KOPT-K1 (cell line): ENCODE results near the gene SLC39A11.
A peak's percentile ranks its signal among the peaks of the same experiment; 100 is the strongest.

Experiments used
- H3K27ac ChIP-seq: fragments of 200-600 bp; sonication (generic); 2 replicates; pipeline ENCODE4 v1.5.1; 2016; ENCODE audit warnings: antibody characterized with exemption, mild to moderate bottlenecking, low read depth, low read length; ENCODE audit not compliant: poor library complexity, severe bottlenecking
- H3K36me3 ChIP-seq: fragments of 200-600 bp; sonication (generic); 2 replicates; pipeline ENCODE4 v1.5.1; 2017; ENCODE audit warnings: antibody characterized with exemption, mild to moderate bottlenecking, low read length, moderate library complexity; ENCODE audit not compliant: insufficient read depth
- H3K9me3 ChIP-seq: fragments of 200-600 bp; sonication (generic); 2 replicates; pipeline ENCODE4 v1.5.1; 2017; ENCODE audit warnings: antibody characterized with exemption, low read length, mild to moderate bottlenecking; ENCODE audit not compliant: insufficient read depth, poor library complexity, severe bottlenecking

Gene SLC39A11

DNA sequence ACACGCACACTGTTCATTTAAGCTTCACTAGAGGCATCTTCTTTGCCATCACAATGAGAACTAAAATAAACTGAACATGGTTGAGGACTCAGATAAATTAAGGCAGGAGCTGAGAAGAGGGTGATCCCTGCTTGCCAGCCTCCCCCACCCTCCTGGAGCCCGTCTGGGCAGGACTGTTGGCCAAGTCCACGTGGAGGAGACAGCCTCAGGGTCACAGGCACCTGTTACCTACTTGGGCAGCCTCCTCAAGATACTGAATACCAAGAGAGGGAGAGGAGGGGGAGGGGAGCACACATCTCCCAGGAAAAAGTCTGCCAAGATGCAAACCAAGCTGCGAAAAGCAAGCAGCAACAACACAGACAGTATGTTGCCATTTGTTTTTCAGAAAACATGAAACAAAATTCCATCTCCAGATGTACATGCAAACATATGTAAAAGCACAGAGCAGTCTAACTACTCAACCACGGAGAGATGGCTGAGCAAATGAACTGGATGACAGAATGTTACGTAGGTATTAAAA, 67.4 kb downstream of the SLC39A11 start:
- Histone ChIP-seq H3K9me3 (peaks cover 13% of the 10 kb centered on the region), H3K27ac (no peak overlapping the region), H3K36me3 (peaks cover 3% of the 10 kb centered on the region)

DNA sequence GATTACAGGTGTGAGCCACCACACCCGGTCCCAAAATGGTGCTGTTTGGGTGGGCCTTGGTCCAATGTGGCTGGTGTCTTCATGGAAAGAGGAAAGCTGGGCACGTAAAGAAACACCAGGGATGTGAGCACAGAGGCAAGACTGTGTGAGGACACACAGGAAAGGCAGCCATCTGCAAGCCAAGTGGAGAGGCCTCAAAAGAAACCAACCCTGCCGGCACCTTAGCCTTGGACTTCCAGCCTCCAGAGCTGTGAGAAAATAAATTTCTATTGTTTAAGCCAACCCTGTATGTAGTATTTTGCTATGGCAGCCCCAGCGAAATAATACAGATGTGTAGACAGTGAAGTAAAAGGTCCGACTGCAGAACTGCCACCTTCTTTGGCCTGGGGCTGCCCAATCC, 68.7 kb downstream of the SLC39A11 start:
- peaks cover 24% of the 10 kb centered on the region for H3K9me3 ChIP-seq
- no peak overlapping the region for H3K27ac ChIP-seq
- no peaks in the 10 kb centered on the region for H3K36me3 ChIP-seq

DNA sequence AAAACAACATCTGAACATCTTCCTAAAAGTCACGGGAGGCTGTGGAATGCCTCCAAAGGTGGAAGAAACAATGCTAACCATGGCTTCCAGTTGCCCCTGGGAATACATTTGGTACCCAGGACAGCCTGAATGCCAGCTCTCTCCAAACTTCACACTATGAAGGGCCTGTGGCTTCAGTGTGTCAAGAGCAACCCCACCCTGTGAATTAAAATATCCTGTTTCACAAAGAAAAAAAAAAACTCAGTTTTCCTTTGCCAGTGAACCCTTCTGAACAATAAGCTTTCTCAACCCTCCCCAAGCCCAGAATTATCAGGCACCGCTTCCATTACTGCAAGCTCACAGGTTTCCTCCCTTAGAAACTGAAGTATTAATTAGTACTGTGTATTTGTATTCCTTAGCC, 69.8 kb downstream of the SLC39A11 start:
- peaks cover 35% of the 10 kb centered on the region for H3K9me3 ChIP-seq
- H3K36me3 ChIP-seq = no peaks in the 10 kb centered on the region
- H3K27ac ChIP-seq = no peak overlapping the region

DNA sequence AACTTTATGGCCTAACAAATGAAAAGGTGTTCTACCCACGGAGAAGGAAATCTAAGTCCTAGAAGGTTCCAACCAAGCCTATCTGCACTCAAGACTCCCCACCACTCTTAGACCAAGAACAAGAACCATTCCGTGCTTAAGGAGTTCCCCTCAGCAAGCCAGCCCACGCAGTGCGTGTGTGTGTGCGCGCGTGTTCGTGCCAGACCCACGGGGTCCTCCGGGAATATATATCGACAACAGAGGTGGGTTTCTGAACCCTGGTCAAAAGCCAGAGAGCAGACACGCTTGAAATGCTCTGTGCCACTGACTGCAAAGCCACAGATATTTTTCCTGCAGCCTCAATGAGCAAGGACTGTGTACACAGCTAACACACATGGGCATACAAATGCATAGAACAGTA, 70.7 kb downstream of the SLC39A11 start:
- H3K36me3 ChIP-seq = no peaks in the 10 kb centered on the region
- peaks cover 40% of the 10 kb centered on the region for H3K9me3 ChIP-seq
- H3K27ac ChIP-seq = no peak overlapping the region

DNA sequence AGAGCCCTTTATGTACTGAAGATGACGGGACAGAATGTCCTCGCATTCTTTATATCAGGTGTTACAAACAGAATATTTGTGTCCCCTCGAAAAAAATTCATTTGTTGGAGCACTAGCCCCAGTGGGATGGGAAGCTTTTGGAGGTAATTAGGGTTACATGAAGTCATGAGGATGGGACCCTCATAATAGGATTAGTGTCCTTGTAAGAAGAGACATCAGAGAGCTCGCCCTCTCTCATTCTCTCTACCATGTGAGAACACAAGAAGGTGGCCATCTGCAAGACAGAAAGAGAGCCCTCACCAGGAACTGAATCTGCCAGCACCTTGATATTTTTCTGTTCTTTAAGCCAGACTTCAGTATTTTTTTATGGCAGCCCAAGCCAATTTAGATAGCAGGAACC, 72.4 kb downstream of the SLC39A11 start:
- Histone ChIP-seq H3K27ac (no peak overlapping the region), H3K9me3 (peaks cover 40% of the 10 kb centered on the region), H3K36me3 (no peaks in the 10 kb centered on the region)

DNA sequence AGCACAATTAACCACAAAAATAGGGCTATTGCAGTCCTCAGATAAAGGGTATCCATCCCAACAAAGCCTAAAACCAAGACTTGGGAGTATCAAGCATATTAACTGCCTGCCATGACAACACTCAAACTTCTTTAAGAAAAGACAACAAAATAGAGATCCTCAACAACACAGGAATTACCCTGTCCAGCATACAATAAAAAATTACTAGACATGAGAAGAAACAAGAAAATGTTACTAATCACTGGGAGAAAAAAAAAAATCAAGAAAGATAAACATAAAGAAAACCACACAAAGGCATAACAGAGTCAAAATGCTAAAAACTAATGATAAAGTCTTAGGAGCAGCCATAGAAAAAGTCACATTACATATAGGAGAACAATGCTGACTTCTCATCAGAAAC, 73.9 kb downstream of the SLC39A11 start:
- Histone ChIP-seq H3K9me3 (peaks cover 35% of the 10 kb centered on the region), H3K36me3 (no peaks in the 10 kb centered on the region)

DNA sequence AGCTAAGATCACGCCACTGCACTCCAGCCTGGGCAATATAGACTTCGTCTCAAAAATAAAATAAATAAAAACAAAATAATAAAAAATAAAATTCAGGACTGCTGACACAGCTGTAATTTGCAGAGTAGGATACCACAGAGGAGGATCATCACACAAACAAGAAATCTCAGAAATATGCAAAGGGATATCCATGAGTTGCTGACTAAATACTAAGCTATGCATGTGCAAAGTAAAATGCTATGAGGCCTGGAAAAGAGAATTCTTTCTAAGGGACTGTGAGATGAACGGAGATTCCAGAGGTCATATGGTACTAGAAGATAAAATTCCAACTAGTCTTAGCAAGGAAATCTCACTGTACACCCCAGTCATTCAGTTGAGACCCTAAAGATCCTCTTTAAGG, 74.8 kb downstream of the SLC39A11 start:
- Histone ChIP-seq H3K27ac (no peak overlapping the region), H3K9me3 (peaks cover 33% of the 10 kb centered on the region)

More for the DNA sequence above, 73.9 kb downstream of the SLC39A11 start:
- no peak overlapping the region for H3K27ac ChIP-seq

DNA sequence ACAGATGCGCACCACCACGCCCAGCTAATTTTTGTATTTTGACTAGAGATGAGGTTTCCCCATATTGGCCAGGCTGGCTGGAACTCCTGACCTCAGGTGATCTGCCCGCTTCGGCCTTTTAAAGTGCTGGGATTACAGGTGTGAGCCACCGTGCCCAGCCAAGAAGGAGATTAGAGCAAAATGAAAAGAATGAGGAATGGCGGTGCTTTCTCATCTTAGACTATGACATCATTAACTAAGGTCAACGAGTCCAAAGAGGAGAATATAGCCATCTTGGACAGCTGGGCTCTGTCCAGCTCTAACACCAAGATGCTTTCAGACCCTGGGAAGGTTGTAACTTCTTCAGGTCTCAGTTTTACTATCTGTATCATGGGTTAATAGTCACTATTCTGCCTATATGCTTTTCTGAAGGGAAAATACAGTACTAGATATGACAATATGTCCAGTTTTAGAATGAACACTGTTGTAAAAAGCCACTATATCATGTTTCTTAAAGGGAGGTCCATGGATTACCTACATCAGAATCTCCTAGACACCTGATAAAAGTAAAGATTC, 76.7 kb downstream of the SLC39A11 start:
- Histone ChIP-seq H3K9me3 (peaks cover 33% of the 10 kb centered on the region), H3K27ac (no peak overlapping the region), H3K36me3 (no peaks in the 10 kb centered on the region)

More for the DNA sequence above, 74.8 kb downstream of the SLC39A11 start:
- no peaks in the 10 kb centered on the region for H3K36me3 ChIP-seq

DNA sequence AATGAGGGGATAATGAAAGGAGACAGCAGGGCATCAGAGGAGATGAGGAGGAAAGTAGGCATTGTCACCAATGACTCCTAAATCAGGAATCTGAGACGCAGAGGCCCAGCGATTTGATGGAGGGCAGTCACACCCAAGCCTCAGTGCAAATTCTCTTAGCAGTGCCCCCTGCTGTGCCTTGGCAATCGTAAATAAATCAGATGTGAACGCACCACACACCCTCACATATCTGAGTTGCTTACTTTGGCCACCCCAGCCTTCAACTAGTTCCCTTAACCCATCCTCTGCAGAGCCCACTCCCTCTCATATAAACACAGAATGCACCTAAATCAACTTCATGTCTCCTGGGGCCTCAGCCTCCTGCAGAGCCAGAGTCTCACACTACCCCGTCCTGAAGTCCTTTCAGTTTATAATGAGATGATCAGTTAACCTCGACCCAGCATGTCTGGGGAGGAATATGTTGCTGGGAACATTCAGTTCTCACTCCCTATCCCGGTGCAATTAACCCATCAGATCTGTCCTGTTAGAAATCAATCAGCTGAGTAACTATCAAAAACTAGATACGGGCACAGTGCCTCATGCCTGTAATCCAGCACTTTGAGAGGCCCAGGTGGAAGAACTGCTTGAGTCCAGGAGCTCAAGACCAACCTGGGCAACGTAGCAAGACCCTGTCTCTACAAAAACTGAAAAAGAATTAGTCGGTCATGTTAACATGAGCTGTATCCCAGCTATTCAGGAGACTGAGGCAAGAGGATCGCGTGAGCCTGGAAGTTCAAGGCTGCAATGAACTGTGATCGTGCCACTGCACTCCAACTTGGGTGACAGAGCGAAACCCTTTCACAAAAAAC, 78.4 kb downstream of the SLC39A11 start:
- H3K27ac ChIP-seq = peak overlapping the region; percentile 39
- H3K9me3 ChIP-seq = peaks cover 19% of the 10 kb centered on the region
- H3K36me3 ChIP-seq = no peaks in the 10 kb centered on the region

DNA sequence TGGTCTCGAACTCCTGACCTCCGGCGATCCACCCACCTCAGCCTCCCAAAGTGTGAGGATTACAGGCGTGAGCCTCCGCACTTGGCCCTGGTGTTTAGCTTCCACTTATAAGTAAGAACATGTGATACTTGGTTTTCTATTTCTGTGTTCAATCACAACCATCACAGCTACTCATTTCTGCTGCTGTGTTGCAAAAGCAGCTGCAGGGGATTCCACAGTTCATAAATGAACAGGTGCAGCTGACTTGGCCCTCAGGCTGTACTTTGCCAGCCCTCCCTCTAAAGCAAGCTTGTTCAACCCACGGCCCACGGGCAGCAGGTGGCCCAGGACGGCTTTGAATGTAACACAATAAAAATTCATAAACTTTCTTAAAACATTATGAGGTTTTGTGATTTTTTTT, 79.2 kb downstream of the SLC39A11 start:
- Histone ChIP-seq H3K27ac (peak overlapping the region; percentile 39), H3K36me3 (no peaks in the 10 kb centered on the region), H3K9me3 (peaks cover 12% of the 10 kb centered on the region)

DNA sequence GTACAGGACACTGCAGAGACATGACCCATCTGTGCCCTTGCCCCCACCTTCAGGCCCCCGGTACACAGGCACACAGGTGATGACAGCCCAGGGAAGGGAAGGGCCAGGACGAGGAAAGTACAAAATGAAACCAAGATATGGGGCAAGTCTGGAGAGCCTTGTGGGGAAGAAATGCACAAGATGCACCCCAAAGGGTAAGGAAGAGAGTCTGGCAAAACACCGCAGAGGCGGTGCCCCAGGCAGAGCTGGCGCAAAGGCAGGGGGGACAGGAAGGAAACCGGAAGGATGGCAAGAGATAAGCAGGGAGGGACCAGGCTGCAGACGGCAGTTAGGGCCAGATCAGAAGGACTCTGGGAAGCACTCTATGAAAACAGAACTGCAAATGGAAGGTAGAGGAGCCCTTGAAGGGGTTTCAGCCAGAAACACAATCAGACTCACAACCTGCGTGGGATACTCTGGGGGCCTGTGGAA, 81.4 kb downstream of the SLC39A11 start:
- Histone ChIP-seq H3K36me3 (no peaks in the 10 kb centered on the region), H3K27ac (peak overlapping the region; percentile 80), H3K9me3 (no peaks in the 10 kb centered on the region)

DNA sequence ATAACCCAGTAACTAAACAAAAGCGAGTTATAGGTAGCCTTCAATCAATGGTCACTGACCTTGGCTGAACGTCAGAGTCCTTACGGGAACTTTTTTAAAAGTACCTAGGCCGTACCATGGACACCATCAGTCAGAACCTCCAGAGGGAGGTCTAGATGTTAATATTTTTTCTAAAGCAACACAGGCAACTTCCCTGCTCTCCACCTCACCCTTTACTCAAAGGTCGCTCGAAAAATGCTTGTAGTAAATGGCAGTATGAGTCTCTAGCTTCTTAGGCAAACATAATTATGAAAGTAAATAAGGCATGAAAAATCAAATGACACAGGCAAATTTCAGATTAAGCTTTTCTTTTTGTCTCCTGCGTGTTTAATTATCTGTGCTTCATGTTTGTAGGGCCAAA, 82.1 kb downstream of the SLC39A11 start:
- H3K36me3 ChIP-seq = no peaks in the 10 kb centered on the region
- H3K9me3 ChIP-seq = no peaks in the 10 kb centered on the region
- H3K27ac ChIP-seq = peak overlapping the region; percentile 80

DNA sequence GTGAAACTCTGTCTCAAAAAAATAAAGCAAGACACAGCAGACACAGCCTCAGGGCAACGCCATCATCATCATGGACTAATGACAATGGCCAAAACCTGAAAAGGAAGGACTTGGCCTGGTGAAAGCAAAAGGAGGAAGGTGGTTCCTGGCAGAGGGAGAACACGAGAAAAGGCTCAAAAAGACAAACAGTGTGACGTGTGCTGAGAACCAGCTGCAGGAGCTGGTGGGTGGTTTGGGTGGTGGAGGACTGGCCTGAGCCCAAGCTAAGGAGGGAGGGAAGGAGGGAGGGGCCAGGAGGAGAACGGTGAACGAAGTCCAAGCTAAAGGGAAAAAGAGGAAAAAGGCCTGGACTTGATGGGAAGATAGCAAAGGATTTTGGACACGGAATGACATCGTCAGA, 85.1 kb downstream of the SLC39A11 start:
- H3K9me3 ChIP-seq = no peaks in the 10 kb centered on the region
- H3K36me3 ChIP-seq = no peaks in the 10 kb centered on the region
- peak overlapping the region; percentile 1 for H3K27ac ChIP-seq

DNA sequence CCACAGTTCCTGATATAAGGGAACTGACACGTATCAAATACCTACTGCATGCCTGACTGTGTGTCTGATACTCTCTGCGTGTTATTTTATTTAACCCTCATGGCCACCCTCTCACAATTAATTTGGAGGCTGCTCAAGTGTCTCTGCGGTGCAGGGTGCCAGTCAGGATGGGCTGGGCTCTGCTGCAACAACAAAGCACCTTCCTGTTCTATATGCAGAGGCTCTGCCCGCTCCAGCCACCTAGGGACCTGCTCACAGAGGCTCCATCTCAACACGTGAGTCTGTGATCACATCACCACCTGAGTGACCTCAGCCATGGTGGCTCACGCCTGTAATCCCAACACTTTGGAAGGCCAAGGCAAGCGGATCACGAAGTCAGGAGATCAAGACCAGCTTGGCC, 87.1 kb downstream of the SLC39A11 start:
- H3K27ac ChIP-seq = no peak overlapping the region
- no peaks in the 10 kb centered on the region for H3K9me3 ChIP-seq
- no peaks in the 10 kb centered on the region for H3K36me3 ChIP-seq

DNA sequence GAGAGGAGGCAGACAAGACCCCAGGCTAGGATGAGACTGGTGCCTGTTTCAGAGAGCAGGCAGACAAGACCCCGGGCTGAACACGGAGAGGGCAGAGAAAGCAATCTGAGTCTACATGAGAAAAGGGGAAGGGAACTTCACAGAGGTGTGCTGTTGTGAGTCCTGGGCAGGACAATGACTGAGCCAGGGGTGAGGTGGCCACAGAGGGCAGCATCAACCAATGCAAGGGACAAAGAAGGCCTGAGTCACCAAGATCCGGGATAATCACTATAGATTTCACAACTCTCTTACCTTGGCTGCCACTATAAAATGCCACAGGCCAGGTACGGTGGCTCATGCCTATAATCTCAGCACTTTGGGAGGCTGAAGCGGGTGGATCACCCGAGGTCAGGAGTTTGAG, 89.0 kb downstream of the SLC39A11 start:
- Histone ChIP-seq H3K9me3 (no peaks in the 10 kb centered on the region), H3K27ac (no peak overlapping the region), H3K36me3 (no peaks in the 10 kb centered on the region)
